ENCODE measurements around the gene FOCAD. TPM values are rescaled to one million over a fixed set of nuclear protein-coding genes. Genes with fewer than 3 reads are reported as not detected.
A peak's percentile ranks its signal among the peaks of the same experiment; 100 is the strongest.

The FOCAD gene
- total RNA-seq, 1 donor: 45.6 TPM

GRCh38 chr9:21015129-21015815 lies 331.2 kb downstream of the FOCAD start:
- H3K4me2 ChIP-seq (ENCODE audit: insufficient read depth, low read length): no peak overlapping the region
- H3K9me3 ChIP-seq (ENCODE audit: low read depth, low read length): no peaks in the 10 kb centered on the region
- no peaks in the 10 kb centered on the region for H3K27me3 ChIP-seq (ENCODE audit: insufficient read depth, low read length)
- no peak for TF ChIP-seq CTCF (IDR thresholded peaks at IDR 0.05; ENCODE audit: extremely low read depth, low read depth, low read length)
- H3K36me3 ChIP-seq (ENCODE audit: insufficient read depth, low read length): no peaks in the 10 kb centered on the region
- H3K79me2 ChIP-seq (ENCODE audit: insufficient read depth, low read length): no peaks in the 10 kb centered on the region
- no peaks in the 10 kb centered on the region for H4K20me1 ChIP-seq (ENCODE audit: insufficient read depth, low read length)
- no peak overlapping the region for H3K4me3 ChIP-seq (ENCODE audit: insufficient read depth, low read length)
- no peak for DNase-seq (ENCODE audit: insufficient read length, low spot score, missing footprints)
- H2AFZ ChIP-seq (ENCODE audit: low read length): no peak overlapping the region
- H3K27ac ChIP-seq (ENCODE audit: low read depth, low read length): no peak overlapping the region
- peaks cover 9% of the 10 kb centered on the region for H3K4me1 ChIP-seq (ENCODE audit: insufficient read depth, low read length)

GRCh38 chr9:21015995-21016394 lies 331.9 kb downstream of the FOCAD start:
- no peak for DNase-seq (ENCODE audit: insufficient read length, low spot score, missing footprints)
- no peaks in the 10 kb centered on the region for H4K20me1 ChIP-seq (ENCODE audit: insufficient read depth, low read length)
- no peaks in the 10 kb centered on the region for H3K9me3 ChIP-seq (ENCODE audit: low read depth, low read length)
- H3K4me3 ChIP-seq (ENCODE audit: insufficient read depth, low read length): no peak overlapping the region
- no peaks in the 10 kb centered on the region for H3K36me3 ChIP-seq (ENCODE audit: insufficient read depth, low read length)
- H3K27me3 ChIP-seq (ENCODE audit: insufficient read depth, low read length): no peaks in the 10 kb centered on the region
- H2AFZ ChIP-seq (ENCODE audit: low read length): no peak overlapping the region
- TF ChIP-seq CTCF (IDR thresholded peaks at IDR 0.05; ENCODE audit: extremely low read depth, low read depth, low read length): no peak
- peaks cover 9% of the 10 kb centered on the region for H3K4me1 ChIP-seq (ENCODE audit: insufficient read depth, low read length)
- no peak overlapping the region for H3K4me2 ChIP-seq (ENCODE audit: insufficient read depth, low read length)
- H3K27ac ChIP-seq (ENCODE audit: low read depth, low read length): no peak overlapping the region
- no peaks in the 10 kb centered on the region for H3K79me2 ChIP-seq (ENCODE audit: insufficient read depth, low read length)

DNA sequence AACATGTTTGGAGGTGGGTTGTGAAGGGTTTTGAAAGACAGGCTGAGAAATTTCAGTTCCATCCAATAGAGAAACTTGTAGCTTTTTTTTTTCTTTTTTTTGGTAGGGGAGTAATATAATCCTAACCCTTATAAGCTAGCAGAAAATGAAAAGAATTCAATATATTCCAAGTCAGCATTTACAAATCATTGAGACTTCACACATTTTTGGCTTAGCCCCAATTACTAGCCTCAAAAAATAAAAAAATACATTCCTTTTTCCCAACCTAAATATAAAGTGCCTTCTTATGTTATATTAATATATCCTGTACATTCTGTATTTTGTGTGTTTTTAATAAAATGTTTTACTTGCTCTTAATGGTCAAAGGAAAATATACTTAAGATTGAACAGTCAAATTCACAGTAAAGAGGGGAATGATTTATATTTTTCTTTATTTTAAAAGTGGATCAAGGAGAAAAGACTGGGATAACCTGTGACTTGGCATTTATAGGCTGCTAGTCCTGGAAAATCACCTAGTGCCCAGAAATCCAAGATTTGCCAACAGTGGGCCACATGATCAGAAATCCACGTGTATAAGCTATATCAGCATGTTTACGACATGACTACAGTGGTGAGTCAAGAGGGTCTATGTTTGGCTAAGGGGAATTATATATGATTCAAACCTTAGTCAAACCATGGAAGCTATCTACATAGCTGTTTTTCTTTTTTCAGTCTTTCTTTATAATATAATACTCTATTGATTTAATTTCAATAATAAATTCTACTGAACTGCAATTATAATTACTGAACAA lies 332.8 kb downstream of the FOCAD start:
- H3K9me3 ChIP-seq (ENCODE audit: low read depth, low read length): no peaks in the 10 kb centered on the region
- no peaks in the 10 kb centered on the region for H3K79me2 ChIP-seq (ENCODE audit: insufficient read depth, low read length)
- no peaks in the 10 kb centered on the region for H3K36me3 ChIP-seq (ENCODE audit: insufficient read depth, low read length)
- H3K27ac ChIP-seq (ENCODE audit: low read depth, low read length): peak overlapping the region; percentile 70
- no peak overlapping the region for H2AFZ ChIP-seq (ENCODE audit: low read length)
- peak; percentile 73 for DNase-seq (ENCODE audit: insufficient read length, low spot score, missing footprints)
- peaks cover 9% of the 10 kb centered on the region for H3K4me1 ChIP-seq (ENCODE audit: insufficient read depth, low read length)
- no peak for TF ChIP-seq CTCF (IDR thresholded peaks at IDR 0.05; ENCODE audit: extremely low read depth, low read depth, low read length)
- no peaks in the 10 kb centered on the region for H3K27me3 ChIP-seq (ENCODE audit: insufficient read depth, low read length)
- no peak overlapping the region for H3K4me3 ChIP-seq (ENCODE audit: insufficient read depth, low read length)
- H3K4me2 ChIP-seq (ENCODE audit: insufficient read depth, low read length): no peak overlapping the region
- H4K20me1 ChIP-seq (ENCODE audit: insufficient read depth, low read length): no peaks in the 10 kb centered on the region

- TF ChIP-seq CTCF (IDR thresholded peaks at IDR 0.05; ENCODE audit: extremely low read depth, low read depth, low read length): no peak
- Histone ChIP-seq H2AFZ (ENCODE audit: low read length) (no peak overlapping the region), H3K4me3 (ENCODE audit: insufficient read depth, low read length) (no peak overlapping the region), H3K27me3 (ENCODE audit: insufficient read depth, low read length) (no peaks in the 10 kb centered on the region), H3K4me2 (ENCODE audit: insufficient read depth, low read length) (no peak overlapping the region), H3K36me3 (ENCODE audit: insufficient read depth, low read length) (no peaks in the 10 kb centered on the region), H3K79me2 (ENCODE audit: insufficient read depth, low read length) (no peaks in the 10 kb centered on the region), H4K20me1 (ENCODE audit: insufficient read depth, low read length) (no peaks in the 10 kb centered on the region), H3K4me1 (ENCODE audit: insufficient read depth, low read length) (peaks cover 9% of the 10 kb centered on the region), H3K9me3 (ENCODE audit: low read depth, low read length) (no peaks in the 10 kb centered on the region), H3K27ac (ENCODE audit: low read depth, low read length) (no peak overlapping the region)
- no peak for DNase-seq (ENCODE audit: insufficient read length, low spot score, missing footprints)
Measured at GRCh38 chr9:21018177-21018576, 334.1 kb downstream of the FOCAD start.
